Natural killer cell (primary cell): ENCODE data around the gene TBRG4. TPM values are rescaled to one million over a fixed set of nuclear protein-coding genes. Genes with fewer than 3 reads are reported as not detected.
A peak's percentile ranks its signal among the peaks of the same experiment; 100 is the strongest.

Experiments
- ATAC-seq, 3 donors: fragments of 150-1000 bp in 2 of 3; fragments of 200-7000 bp in 1 of 3; cut with Tn5 transposase; 1 replicate in 1 of 3; 2 replicates in 2 of 3; pipeline ENCODE4 v1.10.0; 2021; ENCODE audit warnings: mild to moderate bottlenecking in 2 of 3, moderate library complexity in 2 of 3
- DNase-seq, 2 donors: peaks; one replicate each; pipeline versions ENCODE4 v3.0.0 to v3.0.0-alpha.2; 2013 to 2021; ENCODE audit warnings: mixed read lengths in 1 of 2
- H3K27ac ChIP-seq: one replicate; pipeline ENCODE4 v1.5.1; 2013; ENCODE audit warnings: mild to moderate bottlenecking, low read length
- H3K27me3 ChIP-seq: one replicate; pipeline ENCODE4 v1.6.1; 2013; ENCODE audit warnings: low read length; ENCODE audit not compliant: control insufficient read depth, insufficient read depth
- H3K36me3 ChIP-seq: one replicate; pipeline ENCODE4 v1.6.1; 2013; ENCODE audit warnings: low read length; ENCODE audit not compliant: control insufficient read depth, insufficient read depth
- H3K4me1 ChIP-seq: one replicate; pipeline ENCODE4 v1.6.1; 2013; ENCODE audit warnings: low read length; ENCODE audit not compliant: control insufficient read depth, insufficient read depth
- H3K4me3 ChIP-seq: one replicate; pipeline ENCODE4 v1.5.1; 2013; ENCODE audit warnings: low read length
- H3K9me3 ChIP-seq: one replicate; pipeline ENCODE4 v1.6.1; 2013; ENCODE audit warnings: low read length; ENCODE audit not compliant: control insufficient read depth, insufficient read depth
- H3K27ac Mint-ChIP-seq, 2 donors: one replicate each; pipeline ENCODE4 v1.8.0; 2022; ENCODE audit warnings: mild to moderate bottlenecking in 2 of 2, mixed read lengths in 2 of 2, moderate library complexity in 1 of 2
- H3K27me3 Mint-ChIP-seq, 2 donors: one replicate each; pipeline ENCODE4 v1.8.0; 2022; ENCODE audit warnings: low read depth in 2 of 2, mixed read lengths in 2 of 2
- H3K36me3 Mint-ChIP-seq: one replicate; pipeline ENCODE4 v1.8.0; 2022; ENCODE audit warnings: mixed read lengths
- H3K4me1 Mint-ChIP-seq, 2 donors: one replicate each; pipeline ENCODE4 v1.8.0; 2022; ENCODE audit warnings: mixed read lengths in 2 of 2
- H3K4me3 Mint-ChIP-seq: one replicate; pipeline ENCODE4 v1.8.0; 2022; ENCODE audit warnings: mild to moderate bottlenecking, moderate library complexity, mixed read lengths
- H3K9me3 Mint-ChIP-seq, 2 donors: one replicate each; pipeline ENCODE4 v1.8.0; 2022; ENCODE audit warnings: mixed read lengths in 2 of 2
- CTCF ChIP-seq: fragments of 200-600 bp; IDR thresholded peaks from one replicate; pipeline ENCODE4 v1.8.0; 2022; ENCODE audit warnings: antibody characterized with exemption
- WGBS: methylation state at CpG from one replicate; pipeline ENCODE4 v1.1.7; 2013; ENCODE audit warnings: missing lambda C conversion rate; ENCODE audit not compliant: insufficient coverage; 5-methylcytosine and 5-hydroxymethylcytosine counted together
- intact Hi-C: fragments of 100-400 bp; cut with micrococcal nuclease; formaldehyde crosslinking; loops from one replicate; pipeline ENCODE4 v1.14.2; 2022
- total RNA-seq, 4 donors: library from RNA; stranded (reverse); fragments of 120-200 nt in 1 of 4; gene quantifications; one replicate each; pipeline versions ENCODE4 v1.2.3 to v1.2.4, GENCODE V29; 2013 to 2022

TBRG4 gene
- total RNA-seq, 3 donors from 2014 or later (not counting 1 experiment from before 2014, with no cell fraction given), result 48.6 to 56.7 (median 55.9) TPM

GRCh38 chr7:45157286-45157652, 45.8 kb upstream of the TBRG4 start:
- DNase-seq (no peak), ATAC-seq (no peak)
- H3K4me1 Mint-ChIP-seq, result peaks cover 0 to 15% of the 10 kb centered on the region in 2 donors
- H3K4me3 Mint-ChIP-seq, result no peak overlapping the region
- H3K27me3 Mint-ChIP-seq, result peaks cover 16 to 30% of the 10 kb centered on the region in 2 donors
- no peaks in the 10 kb centered on the region for H3K36me3 Mint-ChIP-seq
- Histone ChIP-seq H3K4me3 (no peak overlapping the region), H3K9me3 (no peaks in the 10 kb centered on the region), H3K4me1 (peaks cover 4% of the 10 kb centered on the region), H3K36me3 (no peaks in the 10 kb centered on the region), H3K27ac (no peak overlapping the region), H3K27me3 (peaks cover 4% of the 10 kb centered on the region)
- no peaks in the 10 kb centered on the region for H3K9me3 Mint-ChIP-seq
- intact Hi-C loops, result no loop called here
- 9% methylated on average over 14 of the region's 14 CpGs for WGBS
- H3K27ac Mint-ChIP-seq, result no peak overlapping the region
- TF ChIP-seq CTCF, result no peak

DNA sequence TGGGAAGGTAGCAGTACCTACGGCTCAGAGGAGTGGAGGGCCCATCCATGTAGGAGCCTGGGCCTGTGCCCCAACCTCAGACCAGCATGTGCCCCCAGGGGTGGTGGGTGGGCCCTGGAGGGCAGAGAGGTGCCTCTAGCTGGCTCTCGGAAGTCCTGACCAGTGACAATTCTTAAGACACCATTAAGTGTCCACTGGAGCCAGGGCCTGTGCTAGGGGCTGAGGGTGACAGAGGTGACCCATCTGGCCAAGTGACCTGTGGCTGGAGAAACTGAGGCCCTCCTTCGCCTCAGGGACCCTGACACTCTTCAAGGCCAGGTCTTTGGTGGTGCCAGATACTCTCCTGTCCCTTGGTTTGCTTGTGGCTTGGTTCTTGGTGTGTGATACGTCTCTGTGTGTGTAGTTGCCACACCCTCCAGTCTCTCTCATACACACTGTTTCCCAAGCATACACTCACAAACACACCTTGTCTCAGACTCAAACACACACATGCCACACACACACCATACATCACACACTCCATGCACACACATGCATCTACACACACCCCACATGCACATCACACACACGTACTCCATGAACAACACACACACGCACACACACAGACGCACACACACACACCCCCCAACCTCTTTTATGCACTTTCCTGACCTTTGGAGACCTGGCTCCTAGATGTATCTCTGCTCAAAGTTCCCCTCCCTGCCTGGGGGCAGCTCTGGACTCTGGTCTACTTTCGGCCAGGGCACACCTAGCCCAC, 45.2 kb upstream of the TBRG4 start:
- H3K9me3 ChIP-seq, result no peaks in the 10 kb centered on the region
- DNase-seq, result no peak
- Mint-ChIP-seq H3K36me3 (no peaks in the 10 kb centered on the region), H3K27me3 (peaks cover 16 to 30% of the 10 kb centered on the region in 2 donors), H3K4me3 (no peak overlapping the region), H3K9me3 (no peaks in the 10 kb centered on the region), H3K27ac (no peak overlapping the region), H3K4me1 (peaks cover 0 to 15% of the 10 kb centered on the region in 2 donors)
- no peak overlapping the region for H3K27ac ChIP-seq
- no peaks in the 10 kb centered on the region for H3K36me3 ChIP-seq
- peaks cover 4% of the 10 kb centered on the region for H3K4me1 ChIP-seq
- 86% methylated on average over 8 of the region's 8 CpGs for WGBS
- no peak overlapping the region for H3K4me3 ChIP-seq
- no peak for TF ChIP-seq CTCF
- H3K27me3 ChIP-seq, result peaks cover 4% of the 10 kb centered on the region
- peak in 1 of 3 donors; percentile 13 for ATAC-seq
- intact Hi-C loops, result no loop called here

- Mint-ChIP-seq H3K36me3 (no peaks in the 10 kb centered on the region), H3K4me3 (no peak overlapping the region), H3K4me1 (peaks cover 0 to 8% of the 10 kb centered on the region in 2 donors), H3K27ac (no peak overlapping the region), H3K9me3 (no peaks in the 10 kb centered on the region), H3K27me3 (peaks cover 16 to 30% of the 10 kb centered on the region in 2 donors)
- Histone ChIP-seq H3K27me3 (peaks cover 4% of the 10 kb centered on the region), H3K4me1 (peaks cover 4% of the 10 kb centered on the region), H3K4me3 (no peak overlapping the region), H3K27ac (no peak overlapping the region), H3K36me3 (no peaks in the 10 kb centered on the region), H3K9me3 (no peaks in the 10 kb centered on the region)
- WGBS, result 88% methylated on average over 4 of the region's 4 CpGs
- TF ChIP-seq CTCF, result no peak
- DNase-seq (no peak), ATAC-seq (no peak)
- intact Hi-C loops, result no loop called here
Measured at GRCh38 chr7:45155941-45156340, 44.4 kb upstream of the TBRG4 start.
